ENCODE data around the gene NPC1L1. TPM values are rescaled to one million over a fixed set of nuclear protein-coding genes. Genes with fewer than 3 reads are reported as not detected.
A peak's percentile ranks its signal among the peaks of the same experiment; 100 is the strongest.

Gene NPC1L1
- total and polyA plus RNA-seq, 2 of the 13 experiments (the other 11 are each of a cell fraction or from before 2014, with no cell fraction given) = 4.8 to 14.5 TPM

DNA sequence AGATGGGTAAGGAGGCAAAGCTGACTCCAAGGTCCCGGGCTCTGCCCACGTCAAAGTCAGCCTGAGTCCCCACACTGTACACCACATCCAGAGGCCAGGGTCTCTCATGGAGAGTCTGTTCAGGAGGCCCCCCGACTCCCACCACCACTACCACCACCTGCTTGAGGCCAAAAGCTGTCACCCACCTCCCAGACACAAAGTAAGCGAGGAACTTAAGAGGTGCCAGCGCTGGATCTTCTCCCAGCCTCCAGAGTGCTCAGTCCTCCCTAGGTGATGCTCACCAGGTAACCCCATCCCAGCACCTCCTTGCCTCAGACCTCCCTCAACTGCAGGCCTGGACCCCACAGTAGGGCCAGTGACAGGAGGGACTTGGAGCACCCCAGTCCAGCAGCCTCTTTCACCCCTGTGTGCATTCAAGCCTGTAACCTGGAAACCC is 520 bp downstream of the NPC1L1 start (continued):
- TF ChIP-seq TRAFD1 (CRISPR knock-in tag; IDR thresholded peaks at IDR 0.05; ENCODE audit: borderline replicate concordance) (peak; percentile 25; the same call in 1 of the 2 replicates), ZMAT3 (CRISPR knock-in tag; conservative IDR thresholded peaks at IDR 0.05) (no peak), TBX2 (CRISPR knock-in tag; IDR thresholded peaks at IDR 0.05; ENCODE audit: borderline replicate concordance) (0 out of 2 replicates have a peak, but pooled peaks have one; percentile 49), ZNF576 (CRISPR knock-in tag; IDR thresholded peaks at IDR 0.05) (0 out of 2 replicates have a peak, but pooled peaks have one; percentile 4), MED8 (CRISPR knock-in tag; IDR thresholded peaks at IDR 0.05; ENCODE audit: insufficient replicate concordance) (no peak), ZNF263 (CRISPR knock-in tag; IDR thresholded peaks at IDR 0.05) (peak; percentile 66; the same call in 1 of the 2 replicates), AHDC1 (CRISPR knock-in tag; IDR thresholded peaks at IDR 0.05; ENCODE audit: borderline replicate concordance) (peak; percentile 10; the same call in 1 of the 2 replicates), ZEB1 (IDR thresholded peaks at IDR 0.05; ENCODE audit: insufficient replicate concordance, low read depth) (peak; percentile 38), U2AF1 (optimal IDR thresholded peaks at IDR 0.05; ENCODE audit: low read depth, low read length) (no peak), MAZ (IDR thresholded peaks at IDR 0.05; ENCODE audit: borderline replicate concordance, low read depth, low read length) (no peak), MAZ (CRISPR knock-in tag; IDR thresholded peaks at IDR 0.05; ENCODE audit: low read depth) (peak; percentile 10; the same call in 1 of the 2 replicates)

Measured in HepG2 (cell line).